Gastroesophageal sphincter (tissue), 4 donors: ENCODE measurements around the gene LCE4A. TPM values are rescaled to one million over a fixed set of nuclear protein-coding genes. Genes with fewer than 3 reads are reported as not detected.
"Not testable (repeated sequence)": the region's sequence is repeated elsewhere in the genome, so short reads cannot be mapped to it uniquely, and the experiment has no call there.

Experiments
- ATAC-seq: fragments of 150-250 bp; one replicate; pipeline ENCODE4 v1.9.1; 2016; ENCODE audit warnings: mild to moderate bottlenecking, moderate library complexity
- H3K27ac ChIP-seq, 4 donors: fragments of 200-600 bp; sonication (generic) in 3 of 4; 1 replicate in 3 of 4; 2 replicates in 1 of 4; pipeline ENCODE4 v1.5.1; 2016 to 2019
- H3K27me3 ChIP-seq: fragments of 200-600 bp; sonication (generic); one replicate; pipeline ENCODE4 v1.5.1; 2019
- H3K36me3 ChIP-seq, 2 donors: fragments of 200-600 bp; sonication (generic); one replicate each; pipeline ENCODE4 v1.5.1; 2019; ENCODE audit warnings: control low read depth in 1 of 2
- H3K4me1 ChIP-seq, 3 donors: fragments of 200-600 bp; sonication (generic); 1 replicate in 2 of 3; 2 replicates in 1 of 3; pipeline ENCODE4 v1.5.1; 2016 to 2019; ENCODE audit warnings: control low read depth in 2 of 3
- H3K4me3 ChIP-seq, 2 donors: fragments of 200-600 bp; sonication (generic); one replicate each; pipeline ENCODE4 v1.5.1; 2019; ENCODE audit warnings: mild to moderate bottlenecking in 1 of 2, moderate library complexity in 1 of 2
- H3K9me3 ChIP-seq, 3 donors: fragments of 200-600 bp; sonication (generic); one replicate each; pipeline ENCODE4 v1.5.1; 2017 to 2019; ENCODE audit warnings: control low read depth in 2 of 3
- CTCF ChIP-seq, 4 experiments: fragments of 200-600 bp in 2 of 4; fragments of 450-650 bp in 2 of 4; sonication (generic) in 1 of 4; IDR thresholded peaks; one replicate each; pipeline ENCODE4 v1.5.1; 2017 to 2019; ENCODE audit warnings: antibody characterized with exemption in 4 of 4, mild to moderate bottlenecking in 2 of 4, moderate library complexity in 2 of 4
- EP300 ChIP-seq: sonication (generic); formaldehyde crosslinking; IDR thresholded peaks from one replicate; pipeline ENCODE4 v1.6.1; 2017; ENCODE audit warnings: antibody characterized with exemption, mild to moderate bottlenecking
- POLR2A ChIP-seq, 2 donors: fragments of 450-650 bp; IDR thresholded peaks; one replicate each; pipeline ENCODE4 v1.6.1; 2017; ENCODE audit warnings: antibody characterized with exemption in 2 of 2, mild to moderate bottlenecking in 2 of 2, moderate library complexity in 1 of 2
- POLR2AphosphoS5 ChIP-seq: sonication (generic); formaldehyde crosslinking; IDR thresholded peaks from one replicate; pipeline ENCODE4 v1.6.1; 2017; ENCODE audit warnings: antibody characterized with exemption
- WGBS, 2 donors: methylation state at CpG; one replicate each; pipeline ENCODE4 v1.1.5; 2018; ENCODE audit warnings: low coverage in 1 of 2; 5-methylcytosine and 5-hydroxymethylcytosine counted together
- total RNA-seq, 4 donors: library from RNA; depleted of rRNA; stranded (reverse); fragments of >200 nt; gene quantifications; one replicate each; pipeline ENCODE4 v1.1.0, GENCODE V29; 2016

LCE4A gene
- total RNA-seq, 4 donors from 2014 or later: not detected

- ATAC-seq: no peak
- Histone ChIP-seq H3K9me3 (no peaks in the 10 kb centered on the region), H3K27me3 (no peaks in the 10 kb centered on the region), H3K4me1 (no peaks in the 10 kb centered on the region), H3K36me3 (no peaks in the 10 kb centered on the region), H3K27ac (no peak overlapping the region), H3K4me3 (no peak overlapping the region)
- WGBS, 2 donors: 50 to 68% methylated on average over 2 of the region's 2 CpGs
- TF ChIP-seq CTCF (IDR thresholded peaks at IDR 0.05) (no peak), POLR2A (IDR thresholded peaks at IDR 0.05) (no peak), EP300 (no peak), POLR2AphosphoS5 (no peak)
Measured at GRCh38 chr1:152673016-152673415, 34.9 kb upstream of the LCE4A start.

GRCh38 chr1:152674983-152675382 is 33.0 kb upstream of the LCE4A start, which contains the start of gene LCE2C:
LCE2C (plus strand) TSS chr1:152675279; CDS start chr1:152676016, 737 bp downstream.
- not testable (repeated sequence) for ATAC-seq, H3K27ac ChIP-seq, H3K4me1 ChIP-seq, H3K4me3 ChIP-seq, H3K27me3 ChIP-seq, H3K9me3 ChIP-seq, H3K36me3 ChIP-seq
- WGBS, 2 donors: no CpG with 5 or more reads among the region's 3 CpGs

- H3K36me3 ChIP-seq: no peaks in the 10 kb centered on the region
- H3K4me1 ChIP-seq: no peaks in the 10 kb centered on the region
- H3K4me3 ChIP-seq: no peak overlapping the region
- H3K27ac ChIP-seq: no peak overlapping the region
- no peaks in the 10 kb centered on the region for H3K27me3 ChIP-seq
- TF ChIP-seq POLR2A (IDR thresholded peaks at IDR 0.05) (no peak), POLR2AphosphoS5 (no peak), EP300 (no peak), CTCF (IDR thresholded peaks at IDR 0.05) (no peak)
- 70% methylated on average over 2 of the region's 6 CpGs; no CpG with 5 or more reads in 1 of the 2 donors for WGBS, 2 donors
- no peaks in the 10 kb centered on the region for H3K9me3 ChIP-seq
- no peak for ATAC-seq
Measured at GRCh38 chr1:152679459-152679858, 28.5 kb upstream of the LCE4A start.

- Histone ChIP-seq H3K27me3 (no peaks in the 10 kb centered on the region), H3K27ac (no peak overlapping the region), H3K9me3 (no peaks in the 10 kb centered on the region), H3K4me1 (no peaks in the 10 kb centered on the region), H3K36me3 (no peaks in the 10 kb centered on the region), H3K4me3 (no peak overlapping the region)
- ATAC-seq: no peak
- TF ChIP-seq POLR2A (IDR thresholded peaks at IDR 0.05): no peak
- no peak for TF ChIP-seq EP300
- no peak for TF ChIP-seq POLR2AphosphoS5
- no peak for TF ChIP-seq CTCF (IDR thresholded peaks at IDR 0.05)
- WGBS, 2 donors: 44 to 59% methylated on average over 2 of the region's 2 CpGs
Measured at GRCh38 chr1:152681616-152682015, 26.3 kb upstream of the LCE4A start.

GRCh38 chr1:152683846-152684245 is 24.1 kb upstream of the LCE4A start:
- Histone ChIP-seq H3K27me3 (no peaks in the 10 kb centered on the region), H3K4me3 (no peak overlapping the region), H3K36me3 (no peaks in the 10 kb centered on the region), H3K4me1 (no peaks in the 10 kb centered on the region), H3K9me3 (no peaks in the 10 kb centered on the region), H3K27ac (no peak overlapping the region)
- ATAC-seq: no peak
- TF ChIP-seq POLR2AphosphoS5 (no peak), EP300 (no peak), CTCF (IDR thresholded peaks at IDR 0.05) (no peak), POLR2A (IDR thresholded peaks at IDR 0.05) (no peak)

GRCh38 chr1:152685823-152686222 is 22.1 kb upstream of the LCE4A start, which contains the start of gene LCE2B:
LCE2B (plus strand) TSS chr1:152686123; CDS start chr1:152686844, 721 bp downstream.
- no CpG with 5 or more reads among the region's 4 CpGs for WGBS, 2 donors
- not testable (repeated sequence) for H3K27me3 ChIP-seq, ATAC-seq, H3K4me1 ChIP-seq, H3K9me3 ChIP-seq, H3K4me3 ChIP-seq, H3K36me3 ChIP-seq, H3K27ac ChIP-seq
